GM21423 (cell line): ENCODE data around the gene FGD2.

Experiments
- ATAC-seq: cut with Tn5 transposase; IDR thresholded peaks from one replicate; pipeline ENCODE4 v1.9.1; 2021; ENCODE audit warnings: mild to moderate bottlenecking, moderate library complexity; ENCODE audit not compliant: unreplicated experiment

Gene FGD2, protein sequence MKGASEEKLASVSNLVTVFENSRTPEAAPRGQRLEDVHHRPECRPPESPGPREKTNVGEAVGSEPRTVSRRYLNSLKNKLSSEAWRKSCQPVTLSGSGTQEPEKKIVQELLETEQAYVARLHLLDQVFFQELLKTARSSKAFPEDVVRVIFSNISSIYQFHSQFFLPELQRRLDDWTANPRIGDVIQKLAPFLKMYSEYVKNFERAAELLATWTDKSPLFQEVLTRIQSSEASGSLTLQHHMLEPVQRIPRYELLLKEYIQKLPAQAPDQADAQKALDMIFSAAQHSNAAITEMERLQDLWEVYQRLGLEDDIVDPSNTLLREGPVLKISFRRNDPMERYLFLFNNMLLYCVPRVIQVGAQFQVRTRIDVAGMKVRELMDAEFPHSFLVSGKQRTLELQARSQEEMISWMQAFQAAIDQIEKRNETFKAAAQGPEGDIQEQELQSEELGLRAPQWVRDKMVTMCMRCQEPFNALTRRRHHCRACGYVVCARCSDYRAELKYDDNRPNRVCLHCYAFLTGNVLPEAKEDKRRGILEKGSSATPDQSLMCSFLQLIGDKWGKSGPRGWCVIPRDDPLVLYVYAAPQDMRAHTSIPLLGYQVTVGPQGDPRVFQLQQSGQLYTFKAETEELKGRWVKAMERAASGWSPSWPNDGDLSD

DNA sequence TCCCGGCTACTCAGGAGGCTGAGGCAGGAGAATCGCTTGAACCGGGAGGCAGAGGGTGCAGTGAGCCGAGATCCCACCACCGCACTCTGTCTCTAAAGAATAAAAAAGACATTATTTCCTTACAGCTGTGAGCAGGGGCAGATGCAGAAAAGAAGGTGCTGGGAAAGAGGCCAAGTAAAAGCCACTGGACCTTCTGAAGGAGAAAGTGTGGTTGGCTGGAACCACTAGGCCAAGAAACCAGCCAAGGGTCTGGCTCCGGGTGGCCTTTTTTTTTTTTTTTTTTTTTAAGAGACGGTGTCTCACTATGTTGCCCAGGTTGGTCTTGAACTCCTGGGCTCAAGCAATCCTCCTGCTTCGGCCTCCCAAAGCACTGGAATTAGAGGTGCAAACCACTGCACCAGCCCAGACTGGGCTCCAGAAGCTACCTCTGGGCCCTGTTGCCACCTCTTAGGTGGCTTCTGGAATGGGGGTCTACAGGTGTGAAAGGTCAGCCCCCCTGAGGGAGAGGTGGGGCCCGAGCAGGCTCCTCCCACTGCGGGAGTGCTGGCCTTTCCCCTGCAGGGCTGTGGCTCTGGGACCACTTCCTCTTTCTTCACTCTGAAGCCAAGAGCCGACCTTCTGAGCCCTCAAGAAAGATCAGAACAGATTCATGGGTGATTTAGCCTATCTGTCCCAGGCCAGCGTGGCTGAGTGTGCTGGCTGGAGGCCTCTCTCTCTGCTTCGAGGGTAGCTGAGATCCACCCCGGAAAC, at the start of gene FGD2:
Gene FGD2, plus strand, starts transcription at position 595 of the 750 bp plus-strand sequence. CDS start 163 bp downstream, outside the sequence.
- ATAC-seq: peak; percentile 68

DNA sequence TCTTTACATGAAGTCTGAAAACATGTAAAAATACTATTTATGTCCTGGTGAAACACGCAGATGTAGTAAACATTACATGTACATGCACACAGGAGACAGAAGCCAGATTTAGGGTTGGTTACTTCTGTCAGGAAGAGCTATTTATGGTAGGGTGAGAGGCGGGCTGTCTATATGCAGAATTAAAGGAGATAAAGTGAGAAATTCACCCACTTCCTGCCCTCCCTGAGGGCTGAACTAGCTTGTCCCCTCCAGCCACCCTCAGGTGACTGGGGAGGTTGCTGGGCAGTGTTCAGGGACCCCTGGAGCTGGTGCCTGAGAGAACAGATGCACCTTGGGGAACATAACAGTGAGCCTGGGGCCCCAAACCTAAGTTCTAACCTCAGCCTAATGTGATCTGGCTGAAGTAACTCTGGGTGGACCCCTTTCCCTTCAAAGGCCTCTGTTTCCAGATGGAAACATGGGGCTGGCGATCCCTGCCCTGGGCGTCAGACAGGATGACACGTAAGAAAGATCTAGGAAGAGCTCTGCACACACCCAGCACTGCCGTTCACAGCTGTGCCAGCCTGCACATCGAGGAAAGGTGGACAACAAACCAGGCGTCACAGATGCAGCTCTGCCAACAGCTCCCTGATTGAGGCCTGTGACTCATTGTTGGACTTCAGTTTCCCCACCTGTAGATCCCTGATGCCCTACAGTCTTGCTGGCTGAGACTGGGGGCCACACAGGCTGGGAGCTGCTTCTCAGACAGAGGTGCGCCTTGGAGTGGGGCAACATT, 49.6 kb upstream of the FGD2 start:
- ATAC-seq: no peak

- ATAC-seq: no peak
Observed at GRCh38 chr6:36956446-36956820, 49.0 kb upstream of the FGD2 start.

GRCh38 chr6:36957773-36958271, 47.6 kb upstream of the FGD2 start:
- no peak for ATAC-seq

GRCh38 chr6:36958775-36959554, 46.5 kb upstream of the FGD2 start:
- ATAC-seq: no peak

DNA sequence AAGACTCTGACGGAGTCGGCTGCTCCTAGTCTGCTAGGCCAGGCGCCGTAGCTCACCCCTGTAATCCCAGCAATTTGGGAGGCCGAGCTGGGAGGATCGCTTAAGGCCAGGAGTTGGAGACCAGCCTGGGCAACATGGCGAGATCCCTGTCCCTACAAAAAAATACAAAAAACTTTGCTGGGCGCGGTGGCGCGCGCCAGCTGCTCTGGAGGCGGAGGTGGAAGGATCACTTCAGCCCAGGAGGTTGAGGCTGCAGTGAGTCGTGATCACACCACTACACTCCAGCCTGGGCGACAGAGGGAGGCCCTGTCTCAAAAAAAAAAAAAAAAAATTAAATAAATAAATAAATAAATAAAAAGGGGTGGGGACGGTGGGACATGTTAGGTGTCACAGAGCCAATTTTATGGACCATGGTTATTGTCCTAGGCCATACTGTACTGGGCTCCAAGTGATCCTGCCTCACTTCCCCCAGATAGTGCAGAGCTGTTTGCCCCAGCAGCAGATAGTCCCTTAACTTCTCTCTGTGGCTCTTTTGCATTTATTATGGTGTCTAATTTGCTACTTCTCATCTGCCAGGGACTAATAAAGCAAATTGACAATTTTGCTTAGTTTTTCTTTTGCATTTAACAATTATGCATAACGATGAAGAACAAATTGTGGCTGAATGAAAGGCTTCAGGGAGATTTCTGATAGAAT, 45.8 kb upstream of the FGD2 start:
- no peak for ATAC-seq

DNA sequence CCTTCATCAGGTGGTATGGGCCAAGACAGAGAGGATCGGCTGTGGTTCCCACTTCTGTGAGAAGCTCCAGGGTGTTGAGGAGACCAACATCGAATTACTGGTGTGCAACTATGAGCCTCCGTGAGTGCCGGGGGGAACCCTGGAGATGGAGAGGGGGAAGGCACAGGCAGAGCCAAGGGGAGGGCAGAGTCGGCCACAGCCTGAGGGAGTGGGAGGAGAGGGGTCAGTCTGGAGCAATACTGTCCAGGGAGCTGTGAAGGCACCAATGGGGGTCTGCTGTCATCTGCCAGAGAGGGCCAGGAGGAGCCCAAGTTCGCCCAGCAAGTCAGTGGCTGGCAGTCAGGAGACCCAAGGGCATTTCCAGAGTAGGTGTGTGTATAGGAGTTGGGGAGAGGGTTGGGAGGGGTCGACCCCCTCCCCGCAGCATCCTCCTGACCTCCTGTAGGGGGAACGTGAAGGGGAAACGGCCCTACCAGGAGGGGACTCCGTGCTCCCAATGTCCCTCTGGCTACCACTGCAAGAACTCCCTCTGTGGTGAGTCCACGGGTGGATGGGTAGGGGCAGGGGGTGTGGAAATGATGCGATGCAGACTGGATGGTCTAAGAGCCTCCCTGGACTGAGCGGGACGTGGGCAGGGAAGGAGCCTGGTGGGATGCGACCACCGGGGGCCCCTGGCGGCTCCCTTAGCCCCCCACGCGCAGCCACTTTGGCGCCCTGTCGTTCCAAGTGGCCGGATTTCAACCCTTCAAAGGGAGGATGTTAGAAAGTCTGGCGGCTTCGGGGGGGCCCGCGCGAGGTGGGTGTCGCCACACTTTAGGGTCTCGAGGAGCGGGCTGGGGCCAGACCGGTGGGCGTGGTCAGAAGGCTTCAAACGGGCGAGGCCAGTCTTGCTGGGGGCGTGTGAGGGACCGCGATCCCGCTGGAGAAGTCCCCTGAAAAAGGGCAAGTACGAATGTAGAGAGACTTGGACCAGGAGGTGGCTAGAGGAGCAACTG, 43.7 kb upstream of the FGD2 start:
- no peak for ATAC-seq

- ATAC-seq: no peak
Observed at GRCh38 chr6:36962874-36963273, 42.6 kb upstream of the FGD2 start.

GRCh38 chr6:36963451-36964290, 41.8 kb upstream of the FGD2 start:
- ATAC-seq: no peak

GRCh38 chr6:36964349-36964748, 41.1 kb upstream of the FGD2 start:
- no peak for ATAC-seq

DNA sequence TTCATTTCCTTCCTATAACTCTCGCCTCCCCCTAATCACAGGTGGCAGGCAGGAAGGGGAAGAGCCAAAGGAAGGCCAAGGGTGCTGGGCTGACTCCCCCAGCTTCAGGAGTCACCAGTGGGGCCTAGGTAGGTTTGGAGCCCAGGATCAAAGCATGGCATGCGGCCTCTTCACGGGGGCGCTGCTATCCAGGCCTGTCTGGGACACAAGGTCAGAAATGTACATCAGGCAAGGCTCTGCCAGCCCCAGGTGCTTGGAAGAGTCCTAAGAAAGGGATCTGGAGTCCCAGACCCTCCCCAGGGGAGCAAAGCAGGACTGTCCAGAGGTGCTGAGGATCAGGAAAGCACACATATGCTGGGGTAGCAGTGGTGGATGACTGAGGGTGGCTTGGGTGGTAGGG, 40.5 kb upstream of the FGD2 start:
- no peak for ATAC-seq

DNA sequence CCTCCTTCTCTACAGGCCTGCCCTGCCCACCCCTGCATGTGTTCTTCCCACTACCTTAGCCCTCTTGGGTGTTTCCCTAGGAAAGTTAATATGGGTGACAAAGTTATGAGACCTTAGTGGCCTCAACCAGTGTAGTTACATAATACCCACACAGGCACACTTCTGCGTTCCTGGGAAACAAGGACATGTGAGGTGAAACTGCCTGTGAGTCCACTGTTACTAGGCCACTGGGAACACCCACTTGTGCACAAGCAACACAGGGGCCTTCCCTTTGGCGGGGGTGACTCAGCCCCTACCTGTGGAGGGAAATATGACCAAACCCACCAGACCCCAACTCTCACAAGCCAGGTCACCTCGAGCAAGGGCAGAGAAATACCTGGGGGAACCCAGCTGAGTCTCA, 38.2 kb upstream of the FGD2 start:
- ATAC-seq: no peak

- ATAC-seq: no peak
Observed at GRCh38 chr6:36967757-36968156, 37.7 kb upstream of the FGD2 start.

GRCh38 chr6:36968266-36968977, 37.0 kb upstream of the FGD2 start:
- ATAC-seq: no peak

DNA sequence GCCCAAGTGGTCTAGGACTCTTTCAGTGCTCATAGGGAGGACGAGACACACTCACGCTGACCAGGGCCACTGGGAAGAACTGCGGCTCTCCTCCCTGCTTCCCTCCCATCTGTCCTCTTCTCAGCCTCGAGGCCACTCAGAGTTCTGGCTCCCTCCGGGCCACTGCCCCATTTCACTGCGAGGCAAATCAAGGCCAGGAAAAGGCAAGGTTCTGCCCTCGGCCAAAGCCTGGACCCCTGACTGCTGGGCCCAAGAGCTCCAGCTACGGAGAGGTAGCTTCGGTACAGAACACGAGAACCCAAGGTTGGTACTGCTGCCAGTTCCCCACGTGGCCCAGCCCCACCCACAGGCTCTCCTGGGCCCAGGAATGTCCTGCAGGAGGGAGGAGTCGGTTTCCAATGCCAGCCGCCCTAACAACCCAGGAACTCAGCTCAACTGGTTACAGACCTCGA, 36.2 kb upstream of the FGD2 start:
- no peak for ATAC-seq
